ENCODE data around the gene PTPRN2.
A peak's percentile ranks its signal among the peaks of the same experiment; 100 is the strongest.
"Not testable (repeated sequence)": the region's sequence is repeated elsewhere in the genome, so short reads cannot be mapped to it uniquely, and the experiment has no call there.

Gene PTPRN2

GRCh38 chr7:158351899-158352729, 235.5 kb downstream of the PTPRN2 start:
- not testable (repeated sequence) for DNase-seq (ENCODE audit: low spot score)

GRCh38 chr7:158351481-158351880, 236.1 kb downstream of the PTPRN2 start:
- no peak for DNase-seq (ENCODE audit: low spot score)

- no peak for DNase-seq (ENCODE audit: low spot score)
These were observed 236.6 kb downstream of the PTPRN2 start for GRCh38 chr7:158351051-158351450.

GRCh38 chr7:158350166-158350900, 237.3 kb downstream of the PTPRN2 start:
- DNase-seq (ENCODE audit: low spot score): no peak

GRCh38 chr7:158348446-158348845, 239.2 kb downstream of the PTPRN2 start:
- DNase-seq (ENCODE audit: low spot score): no peak

GRCh38 chr7:158348039-158348438, 239.6 kb downstream of the PTPRN2 start:
- DNase-seq (ENCODE audit: low spot score): not testable (repeated sequence)

- DNase-seq (ENCODE audit: low spot score): no peak
These were observed 241.9 kb downstream of the PTPRN2 start for GRCh38 chr7:158345731-158346130.

GRCh38 chr7:158344706-158345300, 242.8 kb downstream of the PTPRN2 start:
- no peak for DNase-seq (ENCODE audit: low spot score)

GRCh38 chr7:158343936-158344455, 243.6 kb downstream of the PTPRN2 start:
- no peak for DNase-seq (ENCODE audit: low spot score)

- no peak for DNase-seq (ENCODE audit: low spot score)
These were observed 244.1 kb downstream of the PTPRN2 start for GRCh38 chr7:158343526-158343925.

- not testable (repeated sequence) for DNase-seq (ENCODE audit: low spot score)
These were observed 246.5 kb downstream of the PTPRN2 start for GRCh38 chr7:158341097-158341496.

GRCh38 chr7:158336952-158337351, 250.7 kb downstream of the PTPRN2 start:
- not testable (repeated sequence) for DNase-seq (ENCODE audit: low spot score)

- DNase-seq (ENCODE audit: low spot score): not testable (repeated sequence)
These were observed 255.1 kb downstream of the PTPRN2 start for GRCh38 chr7:158332516-158332915.

- DNase-seq (ENCODE audit: low spot score): not testable (repeated sequence)
These were observed 255.7 kb downstream of the PTPRN2 start for GRCh38 chr7:158331826-158332450.

- no peak for DNase-seq (ENCODE audit: low spot score)
These were observed 257.9 kb downstream of the PTPRN2 start for GRCh38 chr7:158329686-158330085.

GRCh38 chr7:158329014-158329610, 258.5 kb downstream of the PTPRN2 start:
- peak; percentile 55 for DNase-seq (ENCODE audit: low spot score)

GRCh38 chr7:158328376-158329013, 259.1 kb downstream of the PTPRN2 start:
- peak; percentile 23 for DNase-seq (ENCODE audit: low spot score)

- DNase-seq (ENCODE audit: low spot score): no peak
These were observed 259.9 kb downstream of the PTPRN2 start for GRCh38 chr7:158327571-158328180.

- no peak for DNase-seq (ENCODE audit: low spot score)
These were observed 260.6 kb downstream of the PTPRN2 start for GRCh38 chr7:158327012-158327411.
